HepG2 (cell line): ENCODE measurements around the gene PID1. TPM values are rescaled to one million over a fixed set of nuclear protein-coding genes. Genes with fewer than 3 reads are reported as not detected.

Experiments
- ELF4 ChIP-seq: sonication (generic); formaldehyde crosslinking; IDR thresholded peaks from 2 replicates; pipeline ENCODE4 v1.5.0; 2020; ENCODE audit warnings: missing genetic modification reagents, mild to moderate bottlenecking, moderate library complexity, borderline replicate concordance
- MED13 ChIP-seq: sonication (generic); formaldehyde crosslinking; IDR thresholded peaks from 2 replicates; pipeline ENCODE4 v1.5.0; 2020; ENCODE audit warnings: missing genetic modification reagents
- ZNF530 ChIP-seq: sonication (generic); formaldehyde crosslinking; IDR thresholded peaks from 2 replicates; pipeline ENCODE4 v1.5.0; 2020; ENCODE audit warnings: low read depth, mild to moderate bottlenecking, missing genetic modification reagents
- polyA plus RNA-seq, 8 experiments: library from polyadenylated mRNA; depleted of rRNA in 3 of 8; stranded (reverse) in 7 of 8; unstranded in 1 of 8; fragments of >200 nt; fragmentation: Illumina TruSeq in 4 of 8; extraction: Trizol in 4 of 8; gene quantifications; 2 replicates each; pipeline versions ENCODE4 v1.2.1 to v1.2.3, GENCODE V29; 2011 to 2016; ENCODE audit warnings: low read depth in 4 of 8, missing spikeins in 1 of 8, mixed read lengths in 1 of 8; ENCODE audit not compliant: insufficient read depth in 1 of 8
- total RNA-seq, 5 experiments: library from RNA; depleted of rRNA; stranded (reverse); fragments of >200 nt; fragmentation: Illumina TruSeq; extraction: Trizol; gene quantifications; 2 replicates each; pipeline ENCODE4 v1.2.3, GENCODE V29; 2016; ENCODE audit warnings: low read depth in 1 of 5
- TF ChIP-seq, protein P1 (sequence below): sonication (generic); formaldehyde crosslinking; IDR thresholded peaks from 2 replicates; pipeline ENCODE4 v1.9.0; 2021; ENCODE audit warnings: mild to moderate bottlenecking, missing genetic modification reagents
- TF ChIP-seq, protein P2 (sequence below): sonication (generic); formaldehyde crosslinking; IDR thresholded peaks from 2 replicates; pipeline ENCODE4 v1.8.0; 2022; ENCODE audit warnings: missing genetic modification reagents, mild to moderate bottlenecking, moderate library complexity, borderline replicate concordance

Gene PID1
- total and polyA plus RNA-seq, 2 of the 13 experiments (the other 11 are each of a cell fraction or from before 2014, with no cell fraction given), result 0.15 to 0.18 TPM

DNA sequence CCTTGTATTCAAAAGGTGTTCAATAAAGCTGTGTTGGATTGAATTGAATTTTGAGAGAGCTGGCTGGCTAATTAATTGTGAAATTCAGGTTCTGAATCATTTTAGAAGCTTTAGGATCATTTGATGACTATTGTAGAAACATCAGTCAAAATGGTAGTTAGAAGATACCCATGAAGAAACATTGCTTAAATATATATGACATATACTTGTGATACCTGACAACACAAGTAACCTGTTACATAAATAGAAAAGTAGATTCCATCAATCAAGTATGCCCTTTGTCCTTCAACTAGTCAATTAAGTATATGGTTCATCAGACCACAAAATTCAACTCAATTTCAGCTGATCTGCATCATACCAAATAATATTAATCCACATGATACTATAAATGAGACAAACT, 185.6 kb downstream of the PID1 start (continued):
- TF ChIP-seq, protein P1, sequence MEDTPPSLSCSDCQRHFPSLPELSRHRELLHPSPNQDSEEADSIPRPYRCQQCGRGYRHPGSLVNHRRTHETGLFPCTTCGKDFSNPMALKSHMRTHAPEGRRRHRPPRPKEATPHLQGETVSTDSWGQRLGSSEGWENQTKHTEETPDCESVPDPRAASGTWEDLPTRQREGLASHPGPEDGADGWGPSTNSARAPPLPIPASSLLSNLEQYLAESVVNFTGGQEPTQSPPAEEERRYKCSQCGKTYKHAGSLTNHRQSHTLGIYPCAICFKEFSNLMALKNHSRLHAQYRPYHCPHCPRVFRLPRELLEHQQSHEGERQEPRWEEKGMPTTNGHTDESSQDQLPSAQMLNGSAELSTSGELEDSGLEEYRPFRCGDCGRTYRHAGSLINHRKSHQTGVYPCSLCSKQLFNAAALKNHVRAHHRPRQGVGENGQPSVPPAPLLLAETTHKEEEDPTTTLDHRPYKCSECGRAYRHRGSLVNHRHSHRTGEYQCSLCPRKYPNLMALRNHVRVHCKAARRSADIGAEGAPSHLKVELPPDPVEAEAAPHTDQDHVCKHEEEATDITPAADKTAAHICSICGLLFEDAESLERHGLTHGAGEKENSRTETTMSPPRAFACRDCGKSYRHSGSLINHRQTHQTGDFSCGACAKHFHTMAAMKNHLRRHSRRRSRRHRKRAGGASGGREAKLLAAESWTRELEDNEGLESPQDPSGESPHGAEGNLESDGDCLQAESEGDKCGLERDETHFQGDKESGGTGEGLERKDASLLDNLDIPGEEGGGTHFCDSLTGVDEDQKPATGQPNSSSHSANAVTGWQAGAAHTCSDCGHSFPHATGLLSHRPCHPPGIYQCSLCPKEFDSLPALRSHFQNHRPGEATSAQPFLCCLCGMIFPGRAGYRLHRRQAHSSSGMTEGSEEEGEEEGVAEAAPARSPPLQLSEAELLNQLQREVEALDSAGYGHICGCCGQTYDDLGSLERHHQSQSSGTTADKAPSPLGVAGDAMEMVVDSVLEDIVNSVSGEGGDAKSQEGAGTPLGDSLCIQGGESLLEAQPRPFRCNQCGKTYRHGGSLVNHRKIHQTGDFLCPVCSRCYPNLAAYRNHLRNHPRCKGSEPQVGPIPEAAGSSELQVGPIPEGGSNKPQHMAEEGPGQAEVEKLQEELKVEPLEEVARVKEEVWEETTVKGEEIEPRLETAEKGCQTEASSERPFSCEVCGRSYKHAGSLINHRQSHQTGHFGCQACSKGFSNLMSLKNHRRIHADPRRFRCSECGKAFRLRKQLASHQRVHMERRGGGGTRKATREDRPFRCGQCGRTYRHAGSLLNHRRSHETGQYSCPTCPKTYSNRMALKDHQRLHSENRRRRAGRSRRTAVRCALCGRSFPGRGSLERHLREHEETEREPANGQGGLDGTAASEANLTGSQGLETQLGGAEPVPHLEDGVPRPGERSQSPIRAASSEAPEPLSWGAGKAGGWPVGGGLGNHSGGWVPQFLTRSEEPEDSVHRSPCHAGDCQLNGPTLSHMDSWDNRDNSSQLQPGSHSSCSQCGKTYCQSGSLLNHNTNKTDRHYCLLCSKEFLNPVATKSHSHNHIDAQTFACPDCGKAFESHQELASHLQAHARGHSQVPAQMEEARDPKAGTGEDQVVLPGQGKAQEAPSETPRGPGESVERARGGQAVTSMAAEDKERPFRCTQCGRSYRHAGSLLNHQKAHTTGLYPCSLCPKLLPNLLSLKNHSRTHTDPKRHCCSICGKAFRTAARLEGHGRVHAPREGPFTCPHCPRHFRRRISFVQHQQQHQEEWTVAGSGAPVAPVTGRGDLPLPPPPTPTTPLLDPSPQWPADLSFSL, result no peak
- TF ChIP-seq, protein P2, sequence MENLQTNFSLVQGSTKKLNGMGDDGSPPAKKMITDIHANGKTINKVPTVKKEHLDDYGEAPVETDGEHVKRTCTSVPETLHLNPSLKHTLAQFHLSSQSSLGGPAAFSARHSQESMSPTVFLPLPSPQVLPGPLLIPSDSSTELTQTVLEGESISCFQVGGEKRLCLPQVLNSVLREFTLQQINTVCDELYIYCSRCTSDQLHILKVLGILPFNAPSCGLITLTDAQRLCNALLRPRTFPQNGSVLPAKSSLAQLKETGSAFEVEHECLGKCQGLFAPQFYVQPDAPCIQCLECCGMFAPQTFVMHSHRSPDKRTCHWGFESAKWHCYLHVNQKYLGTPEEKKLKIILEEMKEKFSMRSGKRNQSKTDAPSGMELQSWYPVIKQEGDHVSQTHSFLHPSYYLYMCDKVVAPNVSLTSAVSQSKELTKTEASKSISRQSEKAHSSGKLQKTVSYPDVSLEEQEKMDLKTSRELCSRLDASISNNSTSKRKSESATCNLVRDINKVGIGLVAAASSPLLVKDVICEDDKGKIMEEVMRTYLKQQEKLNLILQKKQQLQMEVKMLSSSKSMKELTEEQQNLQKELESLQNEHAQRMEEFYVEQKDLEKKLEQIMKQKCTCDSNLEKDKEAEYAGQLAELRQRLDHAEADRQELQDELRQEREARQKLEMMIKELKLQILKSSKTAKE (CRISPR knock-in tag), result no peak
- TF ChIP-seq ZNF530 (CRISPR knock-in tag) (no peak), ELF4 (CRISPR knock-in tag) (no peak), MED13 (no peak)
